NCI-H510A treated with DMSO at 0.1 percent for 48 hours (cell line): Measurements from ENCODE around the gene COL9A2.
"Not testable (repeated sequence)": the region's sequence is repeated elsewhere in the genome, so short reads cannot be mapped to it uniquely, and the experiment has no call there.

Source experiments
- DNase-seq: peaks from one replicate; lab custom pipeline; 2025; lab: John Stamatoyannopoulos, UW

COL9A2 gene

DNA sequence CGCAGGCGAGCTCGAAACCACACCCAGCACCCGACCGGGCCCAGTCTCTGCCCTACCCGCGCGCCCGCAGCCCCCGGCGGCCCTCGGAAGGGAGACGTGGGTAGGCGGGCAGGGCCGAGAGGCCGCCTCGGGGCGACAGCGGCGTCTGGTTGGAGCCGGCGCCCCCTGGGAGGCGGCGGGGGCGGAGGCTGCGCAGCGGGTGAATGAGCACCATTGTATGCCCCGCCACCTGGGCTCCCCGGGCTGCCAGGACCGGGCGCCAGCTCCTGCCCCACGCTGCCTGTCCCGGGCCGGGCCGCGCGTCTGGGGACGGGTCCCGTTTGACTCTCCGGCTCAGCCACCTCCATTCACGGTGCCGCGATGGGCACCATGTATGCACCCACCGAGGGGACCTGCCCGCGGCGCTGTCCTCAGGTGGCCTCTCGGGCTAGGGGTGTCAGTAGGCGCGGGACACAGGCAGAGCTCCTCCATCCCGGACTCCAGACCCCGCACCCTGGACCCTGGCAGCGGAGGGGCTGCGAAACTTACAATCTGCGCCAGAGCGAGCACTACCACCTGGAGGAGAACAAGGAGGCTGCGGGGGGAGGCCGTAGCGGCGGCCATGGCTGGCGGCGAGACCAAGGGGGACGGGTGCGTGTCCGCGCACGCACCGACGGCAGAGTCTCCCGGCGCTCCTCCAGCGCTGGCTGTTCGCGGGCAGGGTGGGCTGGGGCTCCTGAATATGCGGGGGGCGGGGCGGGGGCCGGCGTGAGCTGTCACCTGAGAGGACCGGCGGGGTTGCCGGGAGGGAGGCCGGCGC, at the start of gene COL9A2:
Gene COL9A2 (minus strand): TSS at position 692 of the 799 bp plus-strand sequence. CDS start 89 bp downstream, at position 603.
- peak; percentile 77 for DNase-seq

- DNase-seq, result no peak
These were observed 46.6 kb upstream of the COL9A2 start for GRCh38 chr1:40363721-40364120.

DNA sequence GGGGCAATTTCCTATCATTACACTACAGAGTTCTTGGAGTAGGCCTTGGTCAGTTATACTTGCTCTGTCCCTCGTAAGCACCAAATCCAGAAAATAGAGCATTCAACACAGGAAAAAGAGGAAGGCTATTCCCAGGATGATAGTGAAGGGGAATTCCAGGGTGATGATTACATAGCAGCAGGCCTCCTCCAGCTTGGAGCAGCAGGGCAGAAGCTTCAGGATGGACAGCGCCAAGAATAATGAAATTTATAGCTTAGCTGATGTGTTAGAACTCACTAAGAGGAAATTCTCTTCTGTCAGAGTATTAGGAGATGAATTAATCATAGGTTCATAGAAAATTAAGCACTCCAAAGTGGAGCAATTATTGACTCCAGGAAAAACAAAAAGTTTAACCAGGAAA, 45.6 kb upstream of the COL9A2 start:
- DNase-seq, result no peak

DNA sequence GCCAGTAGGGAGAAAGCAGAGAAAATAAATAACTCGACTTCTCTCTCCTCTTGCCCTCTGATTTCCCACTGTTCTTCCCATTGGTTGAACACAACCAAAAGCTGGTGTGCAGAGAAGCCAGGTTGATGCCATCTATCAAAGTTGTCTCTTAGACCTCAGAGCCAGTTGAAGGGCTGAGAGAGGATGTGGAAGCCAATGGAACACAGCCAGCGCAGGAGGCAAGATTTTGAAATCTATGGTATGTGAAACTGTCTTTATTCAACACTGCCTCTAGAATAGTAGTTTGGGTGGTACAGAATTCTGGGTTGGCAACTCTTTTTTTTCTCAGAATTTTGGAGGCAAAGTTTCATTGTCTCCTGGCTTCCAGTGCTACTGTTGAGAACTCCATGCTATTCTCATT, 45.1 kb upstream of the COL9A2 start:
- DNase-seq, result no peak

GRCh38 chr1:40361637-40362036, 44.6 kb upstream of the COL9A2 start:
- DNase-seq, result no peak

- DNase-seq, result no peak
These were observed 44.1 kb upstream of the COL9A2 start for GRCh38 chr1:40361201-40361600.

DNA sequence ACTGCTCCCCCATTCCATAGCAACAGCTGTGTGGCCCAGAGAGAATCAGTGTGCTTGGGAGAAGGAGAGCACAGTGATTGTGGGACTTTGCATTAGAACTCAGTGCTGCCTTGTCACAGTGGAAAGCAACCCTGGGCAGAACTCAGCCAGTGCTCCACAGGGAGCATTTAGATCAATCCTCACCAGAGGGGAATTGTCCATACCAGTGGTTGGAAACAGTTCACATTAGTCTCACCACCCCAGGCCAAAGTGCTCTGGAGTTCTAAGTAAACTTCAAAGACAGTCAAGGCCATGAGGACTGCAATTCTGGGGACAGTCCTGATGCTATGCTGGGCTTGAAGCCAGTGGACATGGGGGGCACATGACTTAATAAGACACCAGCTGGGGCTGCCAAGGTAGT, 43.5 kb upstream of the COL9A2 start:
- DNase-seq, result no peak

- DNase-seq, result no peak
These were observed 40.5 kb upstream of the COL9A2 start for GRCh38 chr1:40357625-40358024.

DNA sequence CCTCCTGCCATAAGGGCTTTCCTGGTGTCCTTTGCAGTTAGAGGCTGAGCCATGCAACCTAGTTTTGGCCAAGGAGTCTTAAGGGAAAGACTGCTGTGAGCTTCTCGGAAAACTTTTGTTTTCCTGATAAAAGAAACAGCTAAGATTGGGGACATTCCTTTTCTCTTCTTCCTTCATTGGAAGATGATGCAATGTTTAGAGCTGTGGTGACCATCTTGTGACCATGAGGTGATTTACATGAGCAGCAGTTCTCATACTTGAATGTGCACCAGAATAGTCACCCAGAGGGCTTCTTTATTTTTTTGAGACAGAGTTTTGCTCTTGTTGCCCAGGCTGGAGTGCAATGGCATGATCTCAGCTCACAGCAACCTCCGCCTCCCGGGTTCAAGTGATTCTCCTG, 36.0 kb upstream of the COL9A2 start:
- no peak for DNase-seq

GRCh38 chr1:40352126-40352525, 35.0 kb upstream of the COL9A2 start:
- DNase-seq, result no peak

DNA sequence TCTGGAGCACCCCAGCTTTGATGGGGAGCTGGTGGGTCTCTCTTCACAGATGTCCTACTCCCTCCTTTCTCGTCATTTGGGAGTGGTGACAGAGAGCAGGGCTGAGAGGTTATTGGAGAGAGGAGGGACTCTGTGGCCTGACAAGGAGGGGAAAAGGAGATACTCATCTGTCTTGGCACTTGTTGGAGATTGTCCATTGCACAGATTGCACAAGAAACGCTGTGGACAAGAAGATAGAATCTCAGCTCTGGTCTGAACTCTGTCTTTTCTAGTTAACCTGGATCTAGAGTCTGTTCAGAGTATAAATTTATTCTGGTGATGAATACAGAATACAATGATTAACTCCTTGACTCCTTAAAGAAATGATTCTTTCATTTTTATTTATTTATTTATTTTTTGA, 34.0 kb upstream of the COL9A2 start:
- DNase-seq, result no peak

GRCh38 chr1:40350391-40350790, 33.3 kb upstream of the COL9A2 start:
- no peak for DNase-seq

DNA sequence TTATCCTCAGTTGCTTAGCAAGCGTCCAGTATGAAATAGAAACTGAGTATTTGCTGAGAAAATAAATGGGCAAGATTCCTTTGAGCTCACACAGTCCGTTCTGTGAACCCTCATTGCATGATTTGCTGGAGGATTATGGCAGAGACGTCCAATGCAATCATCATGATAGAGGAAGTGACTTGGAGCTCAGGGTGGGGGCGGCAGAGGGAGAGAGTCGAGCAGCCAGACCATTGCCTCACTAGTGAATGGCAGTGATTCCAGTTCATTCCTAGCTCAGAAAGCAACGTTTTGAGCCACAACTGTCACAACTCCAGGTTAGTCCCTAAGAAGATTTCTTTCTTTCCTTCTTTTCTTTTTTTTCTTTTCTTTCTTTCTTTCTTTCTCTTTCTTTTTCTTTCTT, 27.5 kb upstream of the COL9A2 start:
- DNase-seq, result no peak

GRCh38 chr1:40342381-40342717, 25.3 kb upstream of the COL9A2 start:
- DNase-seq, result not testable (repeated sequence)

DNA sequence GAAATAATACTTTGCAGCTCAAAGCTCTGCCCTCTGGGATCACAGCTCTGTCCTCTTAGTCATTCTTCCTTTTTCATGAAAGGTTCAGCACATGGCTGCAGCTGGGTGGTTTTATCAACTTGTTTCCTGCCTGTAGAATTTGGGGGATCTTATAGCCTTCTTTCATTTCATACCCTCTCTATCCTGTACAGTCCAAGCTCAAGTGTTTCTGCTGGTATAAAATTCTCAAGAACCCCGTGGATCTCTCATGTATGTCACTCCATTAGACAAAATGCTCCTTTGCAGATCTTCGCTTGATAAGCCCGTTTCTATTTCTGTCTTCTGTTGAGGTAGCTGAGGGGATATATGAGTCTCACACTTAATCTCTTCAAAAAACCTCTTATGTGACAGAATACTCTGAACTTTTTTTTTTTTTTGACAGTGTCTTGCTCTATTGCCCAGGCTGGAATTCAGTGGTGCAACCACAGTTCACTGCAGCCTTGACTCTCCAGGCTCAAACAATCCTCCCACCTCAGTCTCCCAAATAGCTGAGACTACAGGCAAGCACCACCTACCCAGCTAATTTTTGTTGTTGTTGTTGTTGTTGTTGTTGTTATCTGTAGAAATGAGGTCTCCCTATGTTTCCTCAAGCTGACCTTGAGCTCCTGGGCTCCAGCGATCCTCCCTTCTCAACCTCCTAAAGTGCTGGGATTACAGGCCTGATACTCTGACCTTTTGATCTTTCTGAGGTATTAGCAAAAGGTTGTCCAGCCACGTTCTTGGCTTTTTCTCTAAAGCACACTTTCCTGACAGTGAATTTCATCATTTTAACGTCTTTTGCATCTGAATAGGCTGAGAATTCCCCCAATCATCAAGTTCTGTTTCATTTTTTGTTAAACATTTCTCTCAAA, 24.6 kb upstream of the COL9A2 start:
- no peak for DNase-seq

GRCh38 chr1:40339420-40340323, 22.6 kb upstream of the COL9A2 start:
- peak; percentile 77 for DNase-seq

- peak; percentile 95 for DNase-seq
These were observed 21.8 kb upstream of the COL9A2 start for GRCh38 chr1:40338745-40339419.

DNA sequence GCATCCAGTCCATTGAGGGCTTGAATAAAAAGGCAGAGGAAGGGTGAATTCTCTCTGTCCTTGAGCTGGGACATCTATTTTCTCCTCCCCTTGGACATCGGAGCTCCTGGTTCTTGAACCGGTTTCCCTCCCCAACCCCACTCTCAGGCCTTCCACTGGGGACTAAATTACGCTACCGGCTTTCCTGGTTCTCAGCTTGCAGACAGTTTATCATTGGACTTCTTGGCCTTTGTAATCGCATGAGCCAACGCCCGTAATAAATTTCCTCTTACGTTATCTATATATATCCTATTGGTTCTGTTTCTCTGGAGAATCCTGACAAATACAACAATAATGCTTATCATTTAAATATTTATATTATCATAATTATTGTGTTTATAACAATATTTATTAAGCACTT, 20.4 kb upstream of the COL9A2 start:
- DNase-seq, result no peak

- no peak for DNase-seq
These were observed 15.6 kb upstream of the COL9A2 start for GRCh38 chr1:40332695-40333094.

GRCh38 chr1:40331403-40331802, 14.3 kb upstream of the COL9A2 start:
- not testable (repeated sequence) for DNase-seq

- no peak for DNase-seq
These were observed 2.0 kb upstream of the COL9A2 start for GRCh38 chr1:40318970-40319621.
